Brain pericyte (primary cell): ENCODE measurements around the gene ROBO2.
A peak's percentile ranks its signal among the peaks of the same experiment; 100 is the strongest.

ENCODE experiments used
- DNase-seq: peaks from one replicate; pipeline ENCODE4 v3.0.0-alpha.2; 2012; ENCODE audit warnings: low read depth, low spot score

ROBO2 gene

GRCh38 chr3:77254967-77255831 is 215.3 kb downstream of the ROBO2 start:
- DNase-seq, result peak; percentile 18

DNA sequence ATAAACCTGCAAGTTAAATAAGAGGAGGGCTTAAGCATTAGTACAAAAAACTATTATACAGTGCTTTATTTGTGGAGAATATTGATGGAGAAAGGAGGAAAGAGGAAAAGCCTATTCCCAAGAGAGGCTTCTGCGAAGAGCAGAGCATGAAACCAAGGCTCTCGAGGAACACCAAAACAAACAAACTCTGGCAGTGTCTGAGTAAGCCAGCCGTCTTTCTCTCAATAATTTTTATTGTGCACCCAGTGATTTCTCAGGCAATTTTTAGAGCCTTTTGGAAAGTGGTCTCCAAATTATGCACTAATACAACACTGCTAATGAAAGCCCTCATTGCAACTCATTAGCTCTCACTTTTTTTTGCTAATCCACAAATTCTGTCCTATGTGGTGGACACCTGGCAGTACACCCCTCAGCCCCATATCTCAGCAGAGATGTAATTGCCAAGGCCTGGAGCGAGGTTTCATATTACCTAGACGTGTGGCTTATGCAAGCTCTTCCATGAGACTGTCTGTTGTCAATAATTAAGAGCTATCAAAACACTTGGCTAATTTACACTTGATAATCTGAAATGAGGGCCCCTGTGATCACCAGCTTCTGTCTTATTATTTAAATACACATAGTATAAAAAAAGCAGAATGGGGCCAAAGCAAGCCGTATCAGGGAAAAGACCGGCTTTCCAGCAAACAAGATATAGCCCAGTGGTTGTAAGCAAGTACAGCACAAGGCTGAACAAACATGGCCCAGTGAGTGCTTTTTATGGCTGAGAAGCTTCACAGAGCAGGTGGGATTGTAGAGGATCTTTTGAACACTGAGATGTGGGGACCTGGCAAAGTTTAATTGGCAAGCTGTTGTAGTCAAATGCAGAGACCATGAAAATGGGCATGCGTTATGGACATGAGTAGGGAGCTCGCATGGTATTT is 216.9 kb downstream of the ROBO2 start:
- no peak for DNase-seq

DNA sequence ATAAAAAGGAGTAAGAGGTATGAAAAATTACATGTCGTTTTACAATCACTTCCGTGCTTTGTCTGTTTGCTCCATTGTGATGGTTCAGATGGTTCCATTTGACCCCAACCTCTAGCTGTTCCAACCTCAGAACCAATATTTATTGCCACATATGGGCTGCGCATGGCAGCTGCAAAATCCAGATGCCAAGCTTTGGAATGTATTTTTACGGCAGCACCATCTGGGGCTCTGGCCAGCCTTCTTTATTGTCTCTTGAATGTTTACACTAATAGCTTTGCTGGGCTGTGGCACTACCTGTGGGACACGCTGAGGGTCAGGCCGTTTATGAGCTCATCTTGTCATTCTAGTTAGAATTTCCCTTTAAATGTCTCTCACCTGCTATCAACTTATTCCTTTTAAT is 219.8 kb downstream of the ROBO2 start:
- DNase-seq, result no peak

- DNase-seq, result no peak
Measured at GRCh38 chr3:77262361-77262760, 222.5 kb downstream of the ROBO2 start.

GRCh38 chr3:77267589-77267988 is 227.7 kb downstream of the ROBO2 start:
- DNase-seq, result no peak

- no peak for DNase-seq
Measured at GRCh38 chr3:77271306-77271705, 231.4 kb downstream of the ROBO2 start.

DNA sequence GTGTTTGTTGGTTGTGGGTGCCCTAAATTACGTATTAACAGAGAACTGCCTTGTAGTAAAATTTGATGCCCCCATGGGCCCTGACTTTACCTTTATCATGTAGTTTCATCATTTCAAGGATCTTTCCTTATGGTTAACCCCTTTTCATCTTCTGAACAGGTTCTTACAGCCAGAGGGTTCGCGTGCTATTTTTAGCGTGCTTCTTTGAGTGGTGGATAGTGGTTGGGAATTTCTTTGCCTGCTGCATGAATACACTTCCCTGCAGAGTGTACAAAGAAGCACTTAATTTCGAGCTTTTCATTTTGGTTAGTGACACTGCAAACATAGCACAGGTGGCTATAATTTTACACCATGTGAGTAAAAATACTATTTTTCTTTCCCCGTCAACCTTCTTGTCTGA is 231.8 kb downstream of the ROBO2 start:
- DNase-seq, result no peak

- no peak for DNase-seq
Measured at GRCh38 chr3:77279276-77279675, 239.4 kb downstream of the ROBO2 start.

GRCh38 chr3:77281721-77282120 is 241.8 kb downstream of the ROBO2 start:
- DNase-seq, result no peak

GRCh38 chr3:77283108-77283507 is 243.2 kb downstream of the ROBO2 start:
- DNase-seq, result no peak

DNA sequence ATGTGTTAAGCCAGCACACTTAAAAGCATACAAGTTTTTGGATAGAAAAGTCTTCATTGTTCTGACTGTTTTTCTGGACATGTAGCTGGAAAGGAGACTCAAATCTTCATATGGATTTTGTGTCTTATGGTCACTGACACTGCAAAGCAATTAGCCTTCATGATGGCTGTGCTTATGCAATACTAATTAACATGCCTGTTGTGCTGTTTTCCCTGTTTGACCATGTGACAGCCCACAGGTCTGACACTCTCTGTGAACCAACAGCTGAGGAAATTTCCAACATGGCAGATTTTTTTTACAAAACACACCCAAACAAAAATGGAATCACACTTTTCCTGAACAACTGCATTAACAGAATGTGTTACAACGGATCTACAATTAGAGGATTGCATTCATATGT is 248.4 kb downstream of the ROBO2 start:
- no peak for DNase-seq

DNA sequence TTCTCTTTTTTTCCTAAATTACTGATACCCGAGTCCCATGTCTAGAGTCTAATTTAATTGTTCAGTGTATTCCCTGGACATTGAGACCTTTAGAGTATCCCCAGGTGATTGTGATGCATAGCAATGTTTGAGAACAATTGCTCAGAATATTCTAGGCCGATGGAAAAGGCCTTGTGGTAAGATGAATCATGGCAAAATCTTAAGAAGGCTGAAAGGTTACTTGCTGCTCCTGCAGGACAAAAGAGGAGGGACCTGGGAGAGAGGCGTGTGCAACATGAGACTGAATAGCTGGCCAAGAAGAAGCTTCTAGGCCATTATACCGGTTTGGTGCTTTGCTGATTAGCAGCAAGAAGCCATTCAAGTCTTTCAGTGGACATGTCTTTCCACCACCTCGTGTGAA is 256.6 kb downstream of the ROBO2 start:
- DNase-seq, result no peak

GRCh38 chr3:77298417-77298816 is 258.5 kb downstream of the ROBO2 start:
- DNase-seq, result no peak

GRCh38 chr3:77303955-77304699 is 264.2 kb downstream of the ROBO2 start:
- no peak for DNase-seq

- DNase-seq, result no peak
Measured at GRCh38 chr3:77304700-77305021, 264.8 kb downstream of the ROBO2 start.

DNA sequence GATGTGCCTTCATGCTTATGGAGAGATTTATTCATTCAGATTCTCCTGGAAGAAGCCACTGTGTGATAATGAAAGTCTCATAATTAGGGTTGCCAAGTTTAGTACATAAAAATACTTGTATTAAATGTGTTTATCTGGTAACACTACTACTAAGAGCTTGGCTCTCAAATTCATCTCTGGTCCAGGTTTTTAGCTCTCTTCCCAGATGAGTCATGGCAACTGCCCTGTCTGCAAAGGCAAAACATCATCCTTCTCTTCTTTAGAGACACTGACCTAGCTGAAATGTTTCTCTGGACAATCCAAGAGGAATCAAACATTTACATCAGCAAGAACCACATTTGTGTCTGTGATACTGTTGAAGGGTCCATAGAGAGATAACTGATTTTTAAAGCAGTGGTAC is 269.6 kb downstream of the ROBO2 start:
- no peak for DNase-seq

DNA sequence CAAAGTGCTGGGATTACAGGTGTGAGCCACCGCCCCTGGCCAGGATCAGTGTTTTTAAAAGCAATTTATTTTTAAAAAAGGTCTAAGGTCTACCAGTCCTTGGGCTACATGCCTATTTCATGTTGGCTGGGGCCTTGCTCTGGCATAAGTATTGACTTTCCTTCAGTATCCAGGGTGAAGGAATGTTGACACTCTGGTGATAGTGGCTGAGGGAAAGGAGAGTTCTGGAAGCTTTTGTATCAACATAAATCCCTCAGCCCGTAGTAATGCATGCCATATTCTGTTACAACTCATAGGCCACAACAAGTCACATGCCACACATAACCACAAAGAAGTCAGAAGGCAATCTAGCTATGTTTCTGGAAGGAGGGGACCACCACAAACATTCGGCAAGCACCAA is 273.9 kb downstream of the ROBO2 start:
- DNase-seq, result no peak

DNA sequence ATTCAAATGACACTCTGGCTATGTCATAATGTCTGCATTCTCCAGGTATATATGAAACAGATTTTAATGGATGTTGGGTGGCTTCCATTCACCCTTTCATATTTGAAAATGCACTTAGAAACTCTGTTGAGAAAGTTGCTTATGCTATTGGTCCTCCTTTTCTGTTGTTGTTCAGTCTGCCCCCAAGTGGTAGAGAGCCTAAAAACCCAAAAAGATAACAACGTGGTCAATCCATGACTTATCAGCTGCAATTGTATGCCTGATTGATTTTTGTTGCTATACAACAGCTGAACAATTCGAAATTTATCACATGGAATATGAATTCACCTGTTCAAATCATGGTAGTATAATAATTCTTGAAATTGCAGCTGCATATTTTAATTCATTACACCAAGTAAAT is 279.8 kb downstream of the ROBO2 start:
- no peak for DNase-seq

- peak; percentile 13 for DNase-seq
Measured at GRCh38 chr3:77320514-77320913, 280.6 kb downstream of the ROBO2 start.

DNA sequence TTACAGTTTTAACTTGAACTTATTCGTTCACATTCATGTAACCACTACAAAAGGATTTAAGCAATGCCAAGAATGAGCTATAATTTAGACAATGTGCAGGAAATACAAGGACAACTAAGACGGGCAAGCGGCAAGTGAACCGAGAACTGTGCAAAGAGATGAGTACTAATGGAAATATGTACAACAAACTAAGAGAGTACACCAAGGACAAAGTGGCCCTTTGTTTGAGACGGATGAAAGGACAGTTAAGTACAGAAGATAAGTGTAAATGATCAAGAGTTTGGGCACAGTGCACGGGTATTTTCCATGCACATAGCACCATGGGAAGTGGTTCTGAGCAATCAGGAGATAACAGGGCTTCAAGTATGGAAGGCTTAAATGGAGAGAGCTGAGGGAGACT is 281.7 kb downstream of the ROBO2 start:
- no peak for DNase-seq

DNA sequence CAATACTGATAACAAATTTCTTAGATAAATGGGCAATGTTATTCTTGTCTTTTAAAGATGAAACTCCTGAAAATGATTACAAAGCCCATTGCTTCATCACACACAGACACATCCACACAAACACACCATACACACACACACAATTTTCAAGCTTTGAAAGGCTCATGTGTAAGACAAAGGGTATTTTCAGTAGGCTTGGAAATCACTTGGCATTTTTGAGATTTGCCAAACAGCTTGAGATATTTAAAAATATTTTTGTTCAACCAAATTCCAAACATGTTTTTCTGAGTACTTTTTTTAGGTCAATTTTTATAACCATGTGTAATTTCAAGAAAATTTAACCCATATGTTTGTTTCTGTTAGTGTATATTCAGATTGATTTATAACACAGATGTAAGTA is 283.7 kb downstream of the ROBO2 start:
- DNase-seq, result no peak

DNA sequence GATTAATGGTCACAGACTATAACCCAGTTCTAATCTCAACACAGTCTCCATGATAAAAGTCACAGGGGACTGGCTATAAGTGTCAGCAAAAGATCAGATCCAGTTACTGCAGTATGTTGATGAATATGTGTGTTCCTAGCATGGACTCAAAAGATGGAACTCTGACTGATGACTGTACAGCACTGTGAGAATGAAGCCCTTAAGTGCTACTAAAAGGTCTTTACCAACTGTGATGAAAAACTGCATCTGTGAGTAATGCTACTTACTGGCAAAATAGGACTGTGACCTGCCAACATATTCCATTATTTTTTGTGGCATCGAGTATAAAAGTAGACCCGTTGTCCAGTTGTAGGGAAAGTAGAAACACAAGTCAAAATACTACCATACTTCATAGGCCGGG is 284.2 kb downstream of the ROBO2 start:
- no peak for DNase-seq
